Brain microvascular endothelial cell (primary cell): Measurements from ENCODE around the gene SPINK14.

Source experiments
- DNase-seq: peaks from one replicate; pipeline ENCODE4 v3.0.0-alpha.2; 2020
- H3K27ac ChIP-seq: fragments of 250-450 bp; sonication (Bioruptor Pico); 2 replicates; pipeline ENCODE4 v1.5.1; 2020; ENCODE audit warnings: mild to moderate bottlenecking, moderate library complexity
- H3K27me3 ChIP-seq: fragments of 250-450 bp; sonication (Bioruptor Pico); replicated peaks from 2 replicates; pipeline ENCODE4 v1.5.1; 2020; ENCODE audit warnings: mild to moderate bottlenecking
- H3K36me3 ChIP-seq: fragments of 250-450 bp; sonication (Bioruptor Pico); replicated peaks from 2 replicates; pipeline ENCODE4 v1.5.1; 2020; ENCODE audit warnings: mild to moderate bottlenecking
- H3K4me3 ChIP-seq: 2 replicates; pipeline ENCODE4 v1.5.1; 2011; ENCODE audit warnings: low read depth, mild to moderate bottlenecking, control low read depth, low read length, moderate library complexity
- in situ Hi-C: cut with HindIII; loops from 2 replicates; pipeline ENCODE4 v1.10.0; 2017; ENCODE audit warnings: low sequenced_read_pairs, low pct_ligation_motif_present
- TF ChIP-seq, protein P1 (sequence below): IDR thresholded peaks from 2 replicates; pipeline ENCODE4 v1.5.1; 2011; ENCODE audit warnings: low read depth, mild to moderate bottlenecking, moderate library complexity, low read length, control low read depth, inconsistent platforms; ENCODE audit errors: missing control alignments

Gene SPINK14

GRCh38 chr5:148177207-148177606 lies 8.9 kb downstream of the SPINK14 start:
- DNase-seq: no peak
- TF ChIP-seq, protein P1, sequence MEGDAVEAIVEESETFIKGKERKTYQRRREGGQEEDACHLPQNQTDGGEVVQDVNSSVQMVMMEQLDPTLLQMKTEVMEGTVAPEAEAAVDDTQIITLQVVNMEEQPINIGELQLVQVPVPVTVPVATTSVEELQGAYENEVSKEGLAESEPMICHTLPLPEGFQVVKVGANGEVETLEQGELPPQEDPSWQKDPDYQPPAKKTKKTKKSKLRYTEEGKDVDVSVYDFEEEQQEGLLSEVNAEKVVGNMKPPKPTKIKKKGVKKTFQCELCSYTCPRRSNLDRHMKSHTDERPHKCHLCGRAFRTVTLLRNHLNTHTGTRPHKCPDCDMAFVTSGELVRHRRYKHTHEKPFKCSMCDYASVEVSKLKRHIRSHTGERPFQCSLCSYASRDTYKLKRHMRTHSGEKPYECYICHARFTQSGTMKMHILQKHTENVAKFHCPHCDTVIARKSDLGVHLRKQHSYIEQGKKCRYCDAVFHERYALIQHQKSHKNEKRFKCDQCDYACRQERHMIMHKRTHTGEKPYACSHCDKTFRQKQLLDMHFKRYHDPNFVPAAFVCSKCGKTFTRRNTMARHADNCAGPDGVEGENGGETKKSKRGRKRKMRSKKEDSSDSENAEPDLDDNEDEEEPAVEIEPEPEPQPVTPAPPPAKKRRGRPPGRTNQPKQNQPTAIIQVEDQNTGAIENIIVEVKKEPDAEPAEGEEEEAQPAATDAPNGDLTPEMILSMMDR: no peak
- H3K4me3 ChIP-seq: no peak overlapping the region
- H3K27me3 ChIP-seq: no peaks in the 10 kb centered on the region
- no peaks in the 10 kb centered on the region for H3K36me3 ChIP-seq
- H3K27ac ChIP-seq: no peak overlapping the region
- in situ Hi-C loops: no loop called here

DNA sequence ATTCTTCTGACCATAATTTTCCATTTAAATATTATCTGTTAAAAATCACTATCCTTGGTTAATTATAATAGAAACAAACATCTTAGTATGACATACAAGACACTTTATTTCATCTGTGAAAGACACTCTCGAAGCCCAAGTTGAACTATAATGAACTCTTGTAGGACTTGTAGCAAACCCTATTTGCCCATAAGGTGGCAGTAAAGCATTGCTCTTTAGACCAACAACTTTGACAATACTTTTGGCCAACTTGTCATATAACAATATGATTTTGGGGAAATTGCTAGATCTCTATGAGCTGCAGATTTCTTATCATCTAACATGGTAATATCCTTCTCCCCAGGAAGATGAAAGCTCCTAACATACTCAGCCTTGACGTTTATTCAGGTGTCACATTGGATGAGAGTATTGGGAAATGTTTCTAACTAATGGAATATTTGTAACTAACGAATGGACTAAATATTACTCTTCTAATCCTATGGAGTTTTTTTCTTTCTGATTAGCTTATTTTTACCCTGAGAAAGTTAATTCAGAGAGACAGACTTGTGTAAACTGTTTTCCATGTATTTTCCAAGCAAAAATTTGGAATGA lies 11.0 kb downstream of the SPINK14 start:
- TF ChIP-seq, protein P1: peak; percentile 63
- H3K27ac ChIP-seq: no peak overlapping the region
- H3K27me3 ChIP-seq: no peaks in the 10 kb centered on the region
- no peak overlapping the region for H3K4me3 ChIP-seq
- H3K36me3 ChIP-seq: no peaks in the 10 kb centered on the region
- DNase-seq: peak; percentile 30
- in situ Hi-C loops: no loop called here

GRCh38 chr5:148186248-148187003 lies 18.1 kb downstream of the SPINK14 start:
- no peaks in the 10 kb centered on the region for H3K27me3 ChIP-seq
- H3K27ac ChIP-seq: no peak overlapping the region
- H3K4me3 ChIP-seq: no peak overlapping the region
- TF ChIP-seq, protein P1: no peak
- H3K36me3 ChIP-seq: no peaks in the 10 kb centered on the region
- in situ Hi-C loops: no loop called here
- peak; percentile 13 for DNase-seq

- H3K36me3 ChIP-seq: no peaks in the 10 kb centered on the region
- TF ChIP-seq, protein P1: no peak
- no peaks in the 10 kb centered on the region for H3K27me3 ChIP-seq
- H3K27ac ChIP-seq: no peak overlapping the region
- DNase-seq: no peak
- H3K4me3 ChIP-seq: no peak overlapping the region
- in situ Hi-C loops: no loop called here
Observed at GRCh38 chr5:148191010-148191409, 22.7 kb downstream of the SPINK14 start.

- TF ChIP-seq, protein P1: no peak
- in situ Hi-C loops: no loop called here
- no peak overlapping the region for H3K27ac ChIP-seq
- no peak overlapping the region for H3K4me3 ChIP-seq
- no peaks in the 10 kb centered on the region for H3K36me3 ChIP-seq
- H3K27me3 ChIP-seq: no peaks in the 10 kb centered on the region
- DNase-seq: no peak
Observed at GRCh38 chr5:148193202-148193601, 24.9 kb downstream of the SPINK14 start.
